Kidney (tissue), 14 donors: ENCODE data around the gene FLT4. TPM values are rescaled to one million over a fixed set of nuclear protein-coding genes. Genes with fewer than 3 reads are reported as not detected.
"Not testable (repeated sequence)": the region's sequence is repeated elsewhere in the genome, so short reads cannot be mapped to it uniquely, and the experiment has no call there.

Source experiments
- DNase-seq, 5 donors: peaks; one replicate each; pipeline ENCODE4 v3.0.0-alpha.2; 2013 to 2020
- FAIRE-seq: peaks from 2 replicates; lab custom pipeline; 2012; peaks lifted over from hg19 to GRCh38; lab: Jason Lieb, UNC
- H3K27ac ChIP-seq, 2 donors: one replicate each; pipeline ENCODE4 v1.7.0; 2013; ENCODE audit warnings: low read depth in 2 of 2, low read length in 2 of 2, inconsistent platforms in 1 of 2
- H3K27me3 ChIP-seq: one replicate; pipeline ENCODE4 v1.7.1; 2013; ENCODE audit warnings: low read length, inconsistent platforms; ENCODE audit not compliant: control insufficient read depth, insufficient read depth
- H3K36me3 ChIP-seq, 3 donors: one replicate each; pipeline versions ENCODE4 v1.7.0 to v1.7.1; 2013; ENCODE audit warnings: low read length in 3 of 3, control low read depth in 1 of 3, inconsistent platforms in 1 of 3; ENCODE audit not compliant: insufficient read depth in 3 of 3, control insufficient read depth in 2 of 3
- H3K4me1 ChIP-seq, 3 donors: one replicate each; pipeline versions ENCODE4 v1.7.0 to v1.7.1; 2013; ENCODE audit warnings: low read length in 3 of 3, inconsistent platforms in 1 of 3, low read depth in 1 of 3; ENCODE audit not compliant: control insufficient read depth in 2 of 3, insufficient read depth in 2 of 3
- H3K4me3 ChIP-seq, 3 donors: one replicate each; pipeline versions ENCODE4 v1.7.0 to v1.8.1; 2013; ENCODE audit warnings: low read length in 3 of 3, control low read depth in 1 of 3, inconsistent platforms in 1 of 3
- H3K9ac ChIP-seq, 3 donors: one replicate each; pipeline versions ENCODE4 v1.7.0 to v1.7.1; 2013; ENCODE audit warnings: low read length in 3 of 3, control low read depth in 1 of 3, inconsistent platforms in 1 of 3
- H3K9me3 ChIP-seq, 3 donors: one replicate each; pipeline versions ENCODE4 v1.7.0 to v1.7.1; 2013; ENCODE audit warnings: low read length in 3 of 3, control low read depth in 1 of 3, inconsistent platforms in 1 of 3; ENCODE audit not compliant: control insufficient read depth in 2 of 3, insufficient read depth in 1 of 3
- CTCF ChIP-seq: IDR thresholded peaks from 3 replicates; pipeline ENCODE4 v1.5.1; 2012; ENCODE audit warnings: mild to moderate bottlenecking, moderate library complexity, borderline replicate concordance; ENCODE audit not compliant: insufficient read depth; ENCODE audit errors: extremely low read depth
- intact Hi-C: fragments of 100-400 bp; cut with DNase I; formaldehyde crosslinking; loops from one replicate; pipeline ENCODE4 v1.11.1; 2022
- polyA plus RNA-seq: library from polyadenylated mRNA; stranded (reverse); fragments of 350-450 nt; fragmentation: Illumina TruSeq; extraction: RNeasy Lipid Tissue Mini Kit (QIAGEN cat#74804); gene quantifications from one replicate; pipeline ENCODE4 v1.2.3, GENCODE V29; 2014; ENCODE audit warnings: low read depth, low replicate concordance; ENCODE audit not compliant: insufficient read depth
- total RNA-seq: library from RNA; stranded (reverse); fragmentation: NEBNext Ultra II Directional; extraction: Animal tissue kit (Norgen Biotek cat#: 25700); gene quantifications from one replicate; pipeline ENCODE4 v1.2.1, GENCODE V29; 2021
- donor health status: control.
- donor health status: control.
- donor health status: control.
- donor health status: control.
- donor health status: control.
- donor health status: DM: yes; HTN: yes; CAD: no.
- donor health status: Normal renal cell carcinoma (clear cell type).

The FLT4 gene
- total and polyA plus RNA-seq, 2 donors from 2014 or later: 6.9 to 29.4 TPM

GRCh38 chr5:180675036-180675635 is 25.7 kb upstream of the FLT4 start:
- no peak overlapping the region for H3K9ac ChIP-seq

GRCh38 chr5:180674090-180674475 is 24.7 kb upstream of the FLT4 start:
- H3K27ac ChIP-seq, FAIRE-seq, H3K4me3 ChIP-seq, H3K4me1 ChIP-seq, H3K27me3 ChIP-seq, H3K36me3 ChIP-seq, H3K9ac ChIP-seq, intact Hi-C loops, H3K9me3 ChIP-seq: not testable (repeated sequence)
- peak in 2 of 5 donors; percentile 14 to 58 for DNase-seq

More at GRCh38 chr5:180675036-180675635, 25.7 kb upstream of the FLT4 start:
- H3K27ac ChIP-seq: no peak overlapping the region
- no peaks in the 10 kb centered on the region for H3K36me3 ChIP-seq
- intact Hi-C loops: no loop called here
- TF ChIP-seq CTCF: no peak
- FAIRE-seq (no peak), DNase-seq (no peak)
- no peak overlapping the region for H3K4me3 ChIP-seq
- H3K27me3 ChIP-seq: peaks cover 5% of the 10 kb centered on the region
- H3K4me1 ChIP-seq: no peaks in the 10 kb centered on the region
- H3K9me3 ChIP-seq: no peaks in the 10 kb centered on the region

GRCh38 chr5:180673371-180674089 is 24.1 kb upstream of the FLT4 start:
- TF ChIP-seq CTCF: no peak
- intact Hi-C loops: no loop called here
- no peak overlapping the region for H3K9ac ChIP-seq
- H3K9me3 ChIP-seq: no peaks in the 10 kb centered on the region
- FAIRE-seq: no peak
- no peaks in the 10 kb centered on the region for H3K4me1 ChIP-seq
- peak in 2 of 5 donors; percentile 47 to 64 for DNase-seq
- H3K4me3 ChIP-seq: no peak overlapping the region
- H3K36me3 ChIP-seq: no peaks in the 10 kb centered on the region
- peaks cover 5% of the 10 kb centered on the region for H3K27me3 ChIP-seq
- no peak overlapping the region for H3K27ac ChIP-seq

GRCh38 chr5:180671958-180672524 is 22.6 kb upstream of the FLT4 start:
- H3K9ac ChIP-seq, DNase-seq, H3K9me3 ChIP-seq, H3K4me1 ChIP-seq, H3K27ac ChIP-seq, H3K27me3 ChIP-seq, H3K4me3 ChIP-seq, H3K36me3 ChIP-seq, FAIRE-seq, intact Hi-C loops: not testable (repeated sequence)
